Lung (tissue), 12 donors: Measurements from ENCODE around the gene SYNGAP1. TPM values are rescaled to one million over a fixed set of nuclear protein-coding genes. Genes with fewer than 3 reads are reported as not detected.

Experiments
- ATAC-seq: fragments of 200-7000 bp; cut with Tn5 transposase; one replicate; pipeline ENCODE4 v1.9.1; 2020; ENCODE audit warnings: moderate number of reproducible peaks; ENCODE audit not compliant: insufficient read depth, low FRiP score
- DNase-seq, 3 donors: peaks; one replicate each; pipeline ENCODE4 v3.0.0-alpha.2; 2013 to 2017
- H3K27ac ChIP-seq, 2 donors: one replicate each; pipeline ENCODE4 v1.5.1; 2013; ENCODE audit warnings: mild to moderate bottlenecking in 2 of 2, moderate library complexity in 2 of 2, control low read depth in 1 of 2, inconsistent platforms in 1 of 2, low read depth in 1 of 2, low read length in 1 of 2
- H3K27me3 ChIP-seq, 3 donors: one replicate each; pipeline ENCODE4 v1.5.1; 2013; ENCODE audit warnings: low read length in 2 of 3; ENCODE audit not compliant: control insufficient read depth in 3 of 3, insufficient read depth in 3 of 3
- H3K36me3 ChIP-seq, 4 donors: one replicate each; pipeline ENCODE4 v1.5.1; 2013; ENCODE audit warnings: low read length in 4 of 4, mild to moderate bottlenecking in 1 of 4, moderate library complexity in 1 of 4; ENCODE audit not compliant: control insufficient read depth in 4 of 4, insufficient read depth in 4 of 4
- H3K4me1 ChIP-seq, 5 donors: one replicate each; pipeline ENCODE4 v1.5.1; 2013; ENCODE audit warnings: low read length in 5 of 5, mild to moderate bottlenecking in 2 of 5, moderate library complexity in 1 of 5; ENCODE audit not compliant: control insufficient read depth in 5 of 5, insufficient read depth in 5 of 5
- H3K4me3 ChIP-seq: one replicate; pipeline ENCODE4 v1.5.1; 2013; ENCODE audit warnings: mild to moderate bottlenecking, control low read depth, moderate library complexity
- H3K9ac ChIP-seq, 2 donors: one replicate each; pipeline ENCODE4 v1.5.1; 2013; ENCODE audit warnings: low read length in 2 of 2, control low read depth in 1 of 2; ENCODE audit not compliant: insufficient read depth in 1 of 2
- H3K9me3 ChIP-seq, 4 donors: one replicate each; pipeline ENCODE4 v1.5.1; 2013; ENCODE audit warnings: low read length in 3 of 4, mild to moderate bottlenecking in 1 of 4, moderate library complexity in 1 of 4; ENCODE audit not compliant: control insufficient read depth in 4 of 4, insufficient read depth in 3 of 4
- CTCF ChIP-seq: IDR thresholded peaks from 2 replicates; pipeline ENCODE4 v1.5.1; 2012; ENCODE audit warnings: mild to moderate bottlenecking; ENCODE audit errors: control extremely low read depth, extremely low read depth
- WGBS, 2 donors: extraction: QIAGEN DNeasy Blood & Tissue Kit; methylation state at CpG; one replicate each; pipeline ENCODE4 v1.1.7; 2013; 5-methylcytosine and 5-hydroxymethylcytosine counted together
- polyA plus RNA-seq, 2 donors: library from polyadenylated mRNA; stranded (reverse); fragments of 200-250 nt; gene quantifications; one replicate each; pipeline ENCODE4 v1.2.1, GENCODE V29; 2013
- total RNA-seq, 2 donors: library from RNA; depleted of rRNA in 1 of 2; stranded (reverse); fragments of >200 nt in 1 of 2; gene quantifications; one replicate each; pipeline ENCODE4 v1.2.1, GENCODE V29; 2014 to 2021
- donor health status: control.
- donor health status: control.
- donor health status: Bipolar disorder and iron deficiency.
- donor health status: healthy.
- donor health status: DM: yes; HTN: yes; CAD: no.

SYNGAP1 gene
- total and polyA plus RNA-seq, 4 donors: 9.2 to 32.0 (median 12.0) TPM

- no peak for ATAC-seq
- H3K27ac ChIP-seq: no peak overlapping the region
- no peaks in the 10 kb centered on the region for H3K9me3 ChIP-seq
- H3K4me3 ChIP-seq: no peak overlapping the region
- H3K36me3 ChIP-seq: peaks cover 0 to 19% (median 12%) of the 10 kb centered on the region in 4 donors
- no peaks in the 10 kb centered on the region for H3K27me3 ChIP-seq
- no peak for TF ChIP-seq CTCF
- 11 to 38% methylated on average over 11 to 12 of the region's 12 CpGs for WGBS, 2 donors
- DNase-seq: no peak
- peaks cover 4 to 45% (median 17%) of the 10 kb centered on the region in 5 donors for H3K4me1 ChIP-seq
- no peak overlapping the region for H3K9ac ChIP-seq
These were observed 12.1 kb downstream of the SYNGAP1 start for GRCh38 chr6:33431880-33432541.

- Histone ChIP-seq H3K9ac (no peak overlapping the region), H3K36me3 (peaks cover 2 to 21% (median 16%) of the 10 kb centered on the region in 4 donors), H3K27me3 (no peaks in the 10 kb centered on the region), H3K4me1 (peaks cover 4 to 41% (median 17%) of the 10 kb centered on the region in 5 donors), H3K4me3 (no peak overlapping the region), H3K27ac (no peak overlapping the region), H3K9me3 (no peaks in the 10 kb centered on the region)
- ATAC-seq (no peak), DNase-seq (no peak)
- TF ChIP-seq CTCF: no peak
- 43 to 73% methylated on average over 10 of the region's 10 CpGs for WGBS, 2 donors
These were observed 12.7 kb downstream of the SYNGAP1 start for GRCh38 chr6:33432546-33432945.

DNA sequence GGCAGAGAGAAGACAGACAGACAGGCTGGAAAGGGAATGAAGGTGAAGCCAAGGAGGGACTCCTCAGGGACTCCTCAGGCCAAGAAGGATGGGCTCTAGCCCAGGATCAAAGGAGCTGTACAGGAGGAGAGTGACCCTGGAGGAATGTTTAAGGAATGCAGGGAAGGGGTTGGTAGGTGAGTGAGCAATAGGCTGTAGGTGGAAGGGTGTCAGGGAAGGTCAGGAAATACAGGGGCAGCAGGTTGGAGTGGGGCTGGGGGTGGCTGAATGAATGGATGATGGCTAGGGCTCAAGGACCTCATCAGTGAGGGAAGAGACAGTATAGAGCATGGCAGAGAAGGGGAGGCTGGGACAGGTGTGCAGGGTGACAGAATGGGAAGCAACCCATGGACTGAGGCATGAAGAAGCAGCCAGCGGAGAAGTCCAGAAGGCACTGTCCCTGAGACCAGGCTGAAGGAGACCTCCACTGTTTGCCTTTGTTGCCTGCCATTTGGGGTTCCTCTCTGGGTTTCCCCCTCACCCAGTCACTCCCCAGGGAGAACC is 13.2 kb downstream of the SYNGAP1 start:
- WGBS, 2 donors: 100% methylated on average over 1 of the region's 1 CpG
- H3K9ac ChIP-seq: no peak overlapping the region
- H3K36me3 ChIP-seq: peaks cover 3 to 22% (median 20%) of the 10 kb centered on the region in 4 donors
- no peaks in the 10 kb centered on the region for H3K9me3 ChIP-seq
- H3K4me1 ChIP-seq: peaks cover 4 to 41% (median 17%) of the 10 kb centered on the region in 5 donors
- no peak for ATAC-seq
- no peak for DNase-seq
- H3K27me3 ChIP-seq: no peaks in the 10 kb centered on the region
- H3K27ac ChIP-seq: no peak overlapping the region
- TF ChIP-seq CTCF: no peak
- H3K4me3 ChIP-seq: no peak overlapping the region
